ENCODE measurements around the gene ST6GALNAC6. TPM values are rescaled to one million over a fixed set of nuclear protein-coding genes. Genes with fewer than 3 reads are reported as not detected.
"Not testable (repeated sequence)": the region's sequence is repeated elsewhere in the genome, so short reads cannot be mapped to it uniquely, and the experiment has no call there.

The ST6GALNAC6 gene
- total RNA-seq, 1 donor from 2014 or later, result 48.4 TPM

GRCh38 chr9:127872369-127873222 is 26.8 kb downstream of the ST6GALNAC6 start:
- peak overlapping the region; percentile 93 for H3K27ac ChIP-seq (replicated peaks)
- no peak for DNase-seq
- peaks cover 52% of the 10 kb centered on the region for H3K36me3 ChIP-seq
- TF ChIP-seq CTCF (IDR thresholded peaks at IDR 0.05; ENCODE audit: borderline replicate concordance), result no peak
- H3K27me3 ChIP-seq (ENCODE audit: low read depth), result no peaks in the 10 kb centered on the region
- no peaks in the 10 kb centered on the region for H3K9me3 ChIP-seq (replicated peaks)
- H3K4me3 ChIP-seq, result peak overlapping the region; percentile 77
- intact Hi-C loops (cut with micrococcal nuclease), result loop anchor here (5.0 kb wide), 1 partner anchor 80 kb away; no protein-coding TSS in a partner anchor
- H3K4me1 ChIP-seq, result peaks cover 87% of the 10 kb centered on the region

GRCh38 chr9:127871531-127871930 is 27.9 kb downstream of the ST6GALNAC6 start:
- no peak for DNase-seq
- peaks cover 87% of the 10 kb centered on the region for H3K4me1 ChIP-seq
- peaks cover 56% of the 10 kb centered on the region for H3K36me3 ChIP-seq

GRCh38 chr9:127870887-127871286 is 28.5 kb downstream of the ST6GALNAC6 start:
- H3K4me1 ChIP-seq, result peaks cover 87% of the 10 kb centered on the region
- H3K27me3 ChIP-seq (ENCODE audit: low read depth), result no peaks in the 10 kb centered on the region
- H3K36me3 ChIP-seq, result peaks cover 56% of the 10 kb centered on the region
- no peak for TF ChIP-seq CTCF (IDR thresholded peaks at IDR 0.05; ENCODE audit: borderline replicate concordance)
- intact Hi-C loops (cut with micrococcal nuclease), result loop anchor here (5.0 kb wide), 1 partner anchor 79 kb away; no protein-coding TSS in a partner anchor
- H3K27ac ChIP-seq (replicated peaks), result no peak overlapping the region
- H3K9me3 ChIP-seq (replicated peaks), result no peaks in the 10 kb centered on the region
- H3K4me3 ChIP-seq, result no peak overlapping the region
- DNase-seq, result no peak

More at GRCh38 chr9:127871531-127871930, 27.9 kb downstream of the ST6GALNAC6 start:
- H3K27me3 ChIP-seq (ENCODE audit: low read depth), result no peaks in the 10 kb centered on the region
- H3K9me3 ChIP-seq (replicated peaks), result no peaks in the 10 kb centered on the region
- TF ChIP-seq CTCF (IDR thresholded peaks at IDR 0.05; ENCODE audit: borderline replicate concordance), result no peak
- intact Hi-C loops (cut with micrococcal nuclease), result loop anchor here (5.0 kb wide), 1 partner anchor 79 kb away; no protein-coding TSS in a partner anchor
- no peak overlapping the region for H3K4me3 ChIP-seq
- H3K27ac ChIP-seq (replicated peaks), result no peak overlapping the region

GRCh38 chr9:127870153-127870491 is 29.3 kb downstream of the ST6GALNAC6 start:
- TF ChIP-seq CTCF (IDR thresholded peaks at IDR 0.05; ENCODE audit: borderline replicate concordance), result peak; percentile 43
- peaks cover 86% of the 10 kb centered on the region for H3K4me1 ChIP-seq

GRCh38 chr9:127869310-127870152 is 29.9 kb downstream of the ST6GALNAC6 start:
- intact Hi-C loops (cut with micrococcal nuclease), result loop anchor here (5.0 kb wide), 1 partner anchor 77 kb away; no protein-coding TSS in a partner anchor
- Histone ChIP-seq H3K27ac (replicated peaks) (peak overlapping the region; percentile 97), H3K27me3 (ENCODE audit: low read depth) (no peaks in the 10 kb centered on the region), H3K36me3 (peaks cover 56% of the 10 kb centered on the region), H3K9me3 (replicated peaks) (no peaks in the 10 kb centered on the region), H3K4me3 (no peak overlapping the region), H3K4me1 (peaks cover 86% of the 10 kb centered on the region)
- peak; percentile 89 for DNase-seq
- TF ChIP-seq CTCF (IDR thresholded peaks at IDR 0.05; ENCODE audit: borderline replicate concordance), result peak; percentile 93

More at GRCh38 chr9:127870153-127870491, 29.3 kb downstream of the ST6GALNAC6 start:
- peaks cover 56% of the 10 kb centered on the region for H3K36me3 ChIP-seq
- not testable (repeated sequence) for H3K4me3 ChIP-seq; H3K9me3 ChIP-seq (replicated peaks); H3K27me3 ChIP-seq (ENCODE audit: low read depth); DNase-seq
- intact Hi-C loops (cut with micrococcal nuclease), result loop anchor here (5.0 kb wide), 1 partner anchor 78 kb away; no protein-coding TSS in a partner anchor
- H3K27ac ChIP-seq (replicated peaks), result peak overlapping the region; percentile 97
